Sciatic nerve (tissue), 2 donors: ENCODE results near the gene MYRFL. TPM values are rescaled to one million over a fixed set of nuclear protein-coding genes. Genes with fewer than 3 reads are reported as not detected.

Experiments
- ATAC-seq: fragments of 200-7000 bp; cut with Tn5 transposase; one replicate; pipeline ENCODE4 v1.9.1; 2020; ENCODE audit warnings: mild to moderate bottlenecking, moderate library complexity
- DNase-seq: peaks from one replicate; pipeline ENCODE4 v3.0.0-alpha.2; 2020; ENCODE audit warnings: low spot score
- intact Hi-C: fragments of 100-400 bp; cut with DNase I; formaldehyde crosslinking; loops from one replicate; pipeline ENCODE4 v1.14.2; 2022
- total RNA-seq: library from RNA; stranded (reverse); fragmentation: NEBNext Ultra II Directional; extraction: Animal tissue kit (Norgen Biotek cat#: 25700); gene quantifications from one replicate; pipeline ENCODE4 v1.2.1, GENCODE V29; 2021
- donor health status: DM: no; HTN: no; CAD: no.
- donor health status: DM: no; HTN: no; CAD: no.

The MYRFL gene
- total RNA-seq, 1 donor from 2014 or later: not detected

DNA sequence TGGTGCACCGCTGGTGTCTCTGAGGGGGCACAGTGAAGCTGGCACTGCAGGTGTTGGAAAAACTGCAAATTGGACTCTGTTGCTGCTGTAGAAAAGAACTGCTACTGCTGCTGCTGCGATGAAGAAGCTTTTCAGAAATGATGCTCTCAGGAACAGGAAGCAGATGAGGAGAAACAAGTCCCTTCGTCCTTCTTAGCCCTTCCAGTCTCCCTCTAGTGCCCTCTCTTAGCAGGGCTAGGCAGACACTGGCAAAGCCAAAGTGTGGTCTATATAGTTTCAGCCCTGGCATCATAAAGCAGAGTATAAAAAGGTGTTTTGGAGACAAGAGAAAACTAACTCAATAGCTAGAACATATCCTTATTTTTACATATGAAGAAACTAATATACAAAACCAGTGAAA is 174.5 kb downstream of the MYRFL start:
- DNase-seq (no peak), ATAC-seq (no peak)
- intact Hi-C loops: no loop called here

DNA sequence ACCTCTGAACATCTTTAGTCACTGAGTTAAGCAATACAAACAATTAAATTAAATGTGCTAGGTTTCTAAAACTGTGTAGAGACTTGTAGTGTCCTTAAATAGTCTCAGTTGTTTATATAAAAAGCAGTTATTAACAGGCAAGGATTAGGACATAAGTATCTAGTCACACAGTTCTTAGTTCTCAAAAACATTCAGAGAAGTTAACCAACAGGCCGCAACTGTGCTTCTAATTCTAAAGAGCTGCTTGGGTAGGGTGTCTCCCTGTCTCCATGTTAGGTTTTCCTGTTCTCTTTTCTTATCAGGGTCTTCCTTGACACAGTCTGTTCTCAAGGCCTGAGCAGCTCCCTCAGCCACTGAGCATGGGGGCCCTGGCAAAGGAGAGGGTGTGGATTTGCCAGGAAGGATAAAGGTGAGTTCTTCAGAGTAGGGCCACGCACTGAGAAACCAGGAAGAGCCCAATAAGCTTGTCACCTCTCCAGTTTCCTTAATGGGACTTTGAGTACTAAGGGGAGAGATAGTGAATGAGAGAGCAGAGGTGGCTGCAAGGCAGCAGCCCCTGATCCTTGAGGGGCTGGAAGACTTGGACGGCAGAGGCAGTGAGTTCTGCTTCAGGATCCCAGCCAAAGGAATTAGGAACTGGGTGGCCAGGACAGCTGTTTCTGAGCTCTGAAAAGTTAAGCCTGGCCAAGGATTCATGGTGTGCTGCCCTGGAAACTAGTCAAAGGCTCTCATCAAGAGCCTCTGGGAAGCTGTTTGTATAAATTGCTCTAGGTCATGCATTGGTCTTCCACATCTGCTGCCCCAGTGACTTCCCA is 177.3 kb downstream of the MYRFL start:
- no peak for DNase-seq
- peak; percentile 90 for ATAC-seq
- intact Hi-C loops: no loop called here

DNA sequence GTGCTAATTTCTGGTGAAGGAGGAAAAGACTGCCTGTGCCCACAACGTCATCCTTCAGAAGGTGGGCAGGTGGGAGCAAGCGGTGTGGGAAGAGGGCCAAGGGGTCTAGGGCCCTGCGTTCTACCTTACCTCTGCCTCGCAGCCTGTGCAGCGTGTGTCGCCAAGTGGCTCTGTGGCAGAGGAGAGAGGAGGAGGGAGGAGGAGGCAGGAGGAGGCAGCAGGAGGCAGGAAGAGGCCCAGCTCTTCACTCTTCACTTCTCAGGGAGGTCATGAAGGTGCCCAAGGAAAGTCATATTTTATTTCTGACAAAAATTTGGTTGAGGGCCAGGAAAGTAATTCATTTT is 177.9 kb downstream of the MYRFL start:
- ATAC-seq: peak; percentile 51
- DNase-seq: no peak

DNA sequence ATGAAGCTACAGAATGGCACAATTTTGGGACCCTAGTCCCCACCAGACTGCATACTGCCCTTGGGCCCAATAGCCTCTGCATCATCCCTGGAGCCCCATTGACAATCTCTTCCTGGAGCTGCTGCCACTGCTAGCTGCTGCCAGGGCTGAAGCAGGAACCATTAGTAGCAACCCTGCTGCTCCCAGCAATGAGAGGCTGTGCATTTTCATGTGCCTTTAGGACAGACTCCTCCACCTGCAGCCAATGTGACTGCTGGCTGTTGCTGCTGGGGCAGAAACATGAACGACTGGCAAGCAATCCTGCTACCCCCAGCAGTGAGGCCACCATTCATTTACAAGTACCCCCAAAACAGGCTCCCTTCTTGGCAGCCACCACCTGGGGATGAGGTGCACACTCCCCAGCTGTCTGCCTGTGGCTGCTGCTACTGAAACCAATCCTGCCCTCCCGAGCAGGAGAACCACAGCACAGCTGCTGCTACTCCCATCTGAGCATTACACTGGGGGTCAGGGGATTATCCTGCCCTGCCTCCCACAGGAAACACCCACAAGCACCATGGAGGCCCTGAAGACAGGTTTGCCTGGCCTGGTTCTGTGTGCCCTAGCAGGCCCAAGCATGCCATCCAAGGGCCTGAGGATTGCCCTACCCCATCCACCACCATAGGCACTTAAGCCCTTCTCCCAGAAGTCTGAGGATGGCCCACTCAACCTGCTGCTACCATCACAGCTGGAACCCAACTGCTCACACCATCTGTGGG is 181.0 kb downstream of the MYRFL start:
- ATAC-seq (no peak), DNase-seq (no peak)

More for the DNA sequence above, 177.9 kb downstream of the MYRFL start:
- intact Hi-C loops: no loop called here

DNA sequence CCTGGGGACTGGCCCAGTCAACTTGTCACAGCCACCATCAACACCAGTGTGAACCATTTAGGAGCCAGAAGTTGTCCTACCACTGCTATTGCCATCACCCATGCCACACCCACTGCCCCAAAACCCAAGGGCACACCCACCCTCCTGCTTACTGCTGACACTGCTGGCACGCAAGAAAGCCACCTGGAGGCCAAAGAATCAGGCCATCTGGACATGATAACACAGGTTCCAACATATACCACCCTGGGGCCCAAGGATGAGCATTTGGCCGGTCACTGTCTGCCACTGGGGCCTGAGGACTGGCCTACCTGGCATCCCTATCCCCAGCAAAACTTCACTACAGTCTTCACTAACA is 181.6 kb downstream of the MYRFL start:
- ATAC-seq (no peak), DNase-seq (no peak)
- intact Hi-C loops: no loop called here

More for the DNA sequence above, 181.0 kb downstream of the MYRFL start:
- intact Hi-C loops: no loop called here

DNA sequence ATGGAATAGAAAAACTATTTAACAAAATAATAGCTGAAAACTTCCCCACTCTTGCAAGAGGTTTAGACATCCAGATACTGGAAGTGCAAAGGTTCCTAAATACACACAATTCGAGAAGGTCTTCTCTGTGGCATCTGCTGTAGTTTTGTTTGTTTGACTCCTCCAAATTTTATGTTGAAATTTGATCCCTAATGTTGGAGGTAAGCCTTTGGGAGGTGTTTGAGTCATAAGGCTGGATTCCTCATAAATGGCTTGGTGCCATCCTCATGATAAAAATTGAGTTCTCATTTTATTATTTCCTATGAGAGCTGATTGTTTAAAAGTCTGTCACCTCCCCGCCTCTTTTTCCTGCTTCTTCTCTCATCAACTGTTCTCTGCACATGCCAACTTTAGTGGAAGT is 182.7 kb downstream of the MYRFL start:
- DNase-seq (no peak), ATAC-seq (no peak)
- intact Hi-C loops: no loop called here

Other genes with a start within 250 kb of the MYRFL start
- gene CCT2, start 239.8 kb upstream of the MYRFL start, total RNA-seq: 110 TPM
- gene LRRC10, start 214.3 kb upstream of the MYRFL start, total RNA-seq: not detected
- gene BEST3, start 125.9 kb upstream of the MYRFL start, total RNA-seq: not detected
- 15.7 TPM for gene RAB3IP, start 86.4 kb upstream of the MYRFL start, total RNA-seq